GM23338 (cell line): Measurements from ENCODE around the gene ZBTB48. TPM values are rescaled to one million over a fixed set of nuclear protein-coding genes. Genes with fewer than 3 reads are reported as not detected.
A peak's percentile ranks its signal among the peaks of the same experiment; 100 is the strongest.

Experiments used
- ATAC-seq: fragments of 200-7000 bp; cut with Tn5 transposase; 3 replicates; pipeline ENCODE4 v1.9.1; 2020
- DNase-seq: peaks from one replicate; pipeline ENCODE4 v3.0.0-alpha.2; 2015; ENCODE audit warnings: low spot score
- H2AFZ ChIP-seq: fragments of 200-600 bp; sonication (generic); 2 replicates; pipeline ENCODE4 v1.8.0; 2016; ENCODE audit warnings: antibody characterized with exemption, mild to moderate bottlenecking, moderate library complexity
- H3F3A ChIP-seq: fragments of 200-600 bp; sonication (generic); replicated peaks from 2 replicates; pipeline ENCODE4 v1.8.0; 2017; ENCODE audit warnings: antibody characterized with exemption, mixed run types, low read depth
- H3K27ac ChIP-seq: fragments of 200-600 bp; sonication (generic); 2 replicates; pipeline ENCODE4 v1.6.1; 2016; ENCODE audit warnings: low read depth
- H3K27me3 ChIP-seq: fragments of 200-600 bp; sonication (generic); 2 replicates; pipeline ENCODE4 v1.8.0; 2016; ENCODE audit warnings: mild to moderate bottlenecking, mixed run types, moderate library complexity; ENCODE audit not compliant: insufficient read depth
- H3K36me3 ChIP-seq: fragments of 200-600 bp; sonication (generic); 2 replicates; pipeline ENCODE4 v1.8.0; 2016; ENCODE audit warnings: mild to moderate bottlenecking; ENCODE audit not compliant: insufficient read depth
- H3K4me1 ChIP-seq: fragments of 200-600 bp; sonication (generic); 2 replicates; pipeline ENCODE4 v1.8.0; 2016; ENCODE audit warnings: mild to moderate bottlenecking, moderate library complexity; ENCODE audit not compliant: insufficient read depth
- H3K4me2 ChIP-seq: fragments of 200-600 bp; sonication (generic); 2 replicates; pipeline ENCODE4 v1.7.1; 2017; ENCODE audit warnings: mixed run types
- H3K4me3 ChIP-seq: fragments of 200-600 bp; sonication (generic); 2 replicates; pipeline ENCODE4 v1.6.1; 2016; ENCODE audit warnings: mixed run types
- H3K79me2 ChIP-seq: fragments of 200-600 bp; sonication (generic); replicated peaks from 2 replicates; pipeline ENCODE4 v1.8.0; 2017; ENCODE audit warnings: mild to moderate bottlenecking; ENCODE audit not compliant: insufficient read depth
- H3K9me2 ChIP-seq: fragments of 200-600 bp; sonication (generic); 2 replicates; pipeline ENCODE4 v1.8.0; 2017; ENCODE audit not compliant: insufficient read depth
- H4K20me1 ChIP-seq: fragments of 200-600 bp; sonication (generic); replicated peaks from 2 replicates; pipeline ENCODE4 v1.8.0; 2017; ENCODE audit warnings: mild to moderate bottlenecking; ENCODE audit not compliant: insufficient read depth
- H3K27ac Mint-ChIP-seq: 2 replicates; pipeline ENCODE4 v1.8.0; 2020; ENCODE audit warnings: inconsistent platforms, mild to moderate bottlenecking, moderate library complexity, mixed read lengths
- H3K27me3 Mint-ChIP-seq: 3 replicates; pipeline ENCODE4 v1.8.0; 2022; ENCODE audit warnings: low read depth, mild to moderate bottlenecking, moderate library complexity, mixed read lengths, inconsistent platforms; ENCODE audit not compliant: insufficient read depth, poor library complexity
- H3K36me3 Mint-ChIP-seq: 3 replicates; pipeline ENCODE4 v1.8.0; 2021; ENCODE audit warnings: low read depth, mild to moderate bottlenecking, inconsistent platforms, moderate library complexity, mixed read lengths
- H3K4me1 Mint-ChIP-seq: 3 replicates; pipeline ENCODE4 v1.8.0; 2020; ENCODE audit warnings: mild to moderate bottlenecking, inconsistent platforms, mixed read lengths
- H3K4me3 Mint-ChIP-seq: 3 replicates; pipeline ENCODE4 v1.8.0; 2021; ENCODE audit warnings: moderate library complexity, mild to moderate bottlenecking, inconsistent platforms, mixed read lengths
- H3K9me3 Mint-ChIP-seq: 3 replicates; pipeline ENCODE4 v1.8.0; 2020; ENCODE audit warnings: moderate library complexity, mild to moderate bottlenecking, inconsistent platforms, mixed read lengths
- CREB1 ChIP-seq: fragments of 250-450 bp; sonication (Bioruptor Pico); IDR thresholded peaks from 2 replicates; pipeline ENCODE4 v1.5.0; 2020; ENCODE audit warnings: low read depth, mild to moderate bottlenecking, moderate library complexity
- CTCF ChIP-seq, 2 experiments: fragments of 200-600 bp in 1 of 2; sonication (generic) in 1 of 2; conservative IDR thresholded peaks; 2 replicates each; pipeline versions ENCODE4 v1.5.1 to v1.6.1; 2016 to 2017; ENCODE audit warnings: antibody characterized with exemption in 2 of 2, low read depth in 2 of 2, mild to moderate bottlenecking in 2 of 2, moderate library complexity in 1 of 2
- ETS1 ChIP-seq: IDR thresholded peaks from 2 replicates; pipeline ENCODE4 v1.6.1; 2016; ENCODE audit warnings: antibody characterized with exemption
- EZH2phosphoT487 ChIP-seq: fragments of 200-600 bp; sonication (generic); IDR thresholded peaks from one replicate; pipeline ENCODE4 v1.8.1; 2018; ENCODE audit warnings: antibody characterized with exemption; ENCODE audit not compliant: unreplicated experiment
- NANOG ChIP-seq: IDR thresholded peaks from 2 replicates; pipeline ENCODE4 v1.6.1; 2016; ENCODE audit warnings: antibody characterized with exemption, borderline replicate concordance
- POLR2AphosphoS5 ChIP-seq: IDR thresholded peaks from 2 replicates; pipeline ENCODE4 v1.6.1; 2016; ENCODE audit warnings: antibody characterized with exemption, low read depth
- ZNF114 ChIP-seq: fragments of 250-450 bp; sonication (Bioruptor Pico); IDR thresholded peaks from 2 replicates; pipeline ENCODE4 v1.5.0; 2020; ENCODE audit warnings: mild to moderate bottlenecking, moderate library complexity
- polyA plus RNA-seq: library from polyadenylated mRNA; unstranded; fragments of >200 nt; fragmentation: Nextera tagmentation; extraction: Ambion mirVana; gene quantifications from 2 replicates; pipeline ENCODE4 v1.2.1, GENCODE V29; 2016
- total RNA-seq: library from RNA; depleted of rRNA; stranded (reverse); fragments of >200 nt; shearing (Covaris generic); gene quantifications from 2 replicates; pipeline ENCODE4 v1.2.3, GENCODE V29; 2014

Gene ZBTB48
- total and polyA plus RNA-seq, 2 experiments from 2014 or later: 17.3 to 25.5 TPM

GRCh38 chr1:6547301-6547700 is 32.5 kb upstream of the ZBTB48 start:
- no peak overlapping the region for H3K4me3 Mint-ChIP-seq
- ATAC-seq (no peak), DNase-seq (no peak)
- H3K4me1 Mint-ChIP-seq: no peaks in the 10 kb centered on the region
- TF ChIP-seq CTCF (conservative IDR thresholded peaks at IDR 0.05; ENCODE audit: low read depth in 2 of 2) (0 out of 4 replicates have a peak, but pooled peaks of 1 of the 2 experiments have one; percentile 3), ZNF114 (CRISPR knock-in tag) (no peak)
- Histone ChIP-seq H4K20me1 (peaks cover 11% of the 10 kb centered on the region), H3K9me2 (no peaks in the 10 kb centered on the region), H3K27me3 (no peaks in the 10 kb centered on the region), H3K79me2 (peaks cover 18% of the 10 kb centered on the region), H3K4me1 (no peaks in the 10 kb centered on the region), H2AFZ (no peak overlapping the region), H3K4me3 (no peak overlapping the region), H3K36me3 (peaks cover 53% of the 10 kb centered on the region), H3K4me2 (no peak overlapping the region), H3K27ac (no peak overlapping the region), H3F3A (peaks cover 7% of the 10 kb centered on the region; the same call in 1 of the 2 replicates)
- peaks cover 9% of the 10 kb centered on the region for H3K27me3 Mint-ChIP-seq
- H3K9me3 Mint-ChIP-seq: no peaks in the 10 kb centered on the region; the same call in 2 of the 3 replicates
- H3K36me3 Mint-ChIP-seq: peaks cover 70% of the 10 kb centered on the region
- no peak overlapping the region for H3K27ac Mint-ChIP-seq

GRCh38 chr1:6554031-6554906 is 25.5 kb upstream of the ZBTB48 start, which contains the start of gene NOL9:
Gene NOL9 (minus strand): TSS chr1:6554513. CDS start chr1:6554502, 11 bp downstream.
- Histone ChIP-seq H3K36me3 (peaks cover 14% of the 10 kb centered on the region; the same call in 1 of the 2 replicates), H3K4me2 (peak within 1 kb of the TSS; percentile 91), H3K4me3 (peak within 1 kb of the TSS; percentile 96), H3K27me3 (no peaks in the 10 kb centered on the region), H4K20me1 (peaks cover 17% of the 10 kb centered on the region), H3K27ac (no peak within 1 kb of the TSS), H2AFZ (peak within 1 kb of the TSS; percentile 87), H3F3A (0 out of 2 replicates have a peak, but pooled peaks cover 3% of the 10 kb centered on the region), H3K79me2 (peaks cover 38% of the 10 kb centered on the region), H3K4me1 (peaks cover 9% of the 10 kb centered on the region), H3K9me2 (no peaks in the 10 kb centered on the region)
- TF ChIP-seq CREB1 (CRISPR knock-in tag) (peak; percentile 65), POLR2AphosphoS5 (peak; percentile 78), EZH2phosphoT487 (no peak), ETS1 (peak; percentile 40; the same call in 1 of the 2 replicates), NANOG (no peak), CTCF (conservative IDR thresholded peaks at IDR 0.05; ENCODE audit: low read depth in 2 of 2) (peak; percentile 76 to 88)
- DNase-seq (peak; percentile 94), ATAC-seq (peak; percentile 88)
- no peaks in the 10 kb centered on the region for H3K9me3 Mint-ChIP-seq
- peaks cover 5% of the 10 kb centered on the region for H3K27me3 Mint-ChIP-seq
- 0 out of 2 replicates have a peak within 1 kb of the TSS, but pooled peaks have one; percentile 56 for H3K27ac Mint-ChIP-seq
- H3K4me1 Mint-ChIP-seq: peaks cover 9% of the 10 kb centered on the region
- peak within 1 kb of the TSS; percentile 85 for H3K4me3 Mint-ChIP-seq
- peaks cover 19% of the 10 kb centered on the region for H3K36me3 Mint-ChIP-seq
